Measurements from ENCODE around the gene CACNA1S. TPM values are rescaled to one million over a fixed set of nuclear protein-coding genes. Genes with fewer than 3 reads are reported as not detected.

CACNA1S gene
- total RNA-seq, 2 donors from 2014 or later: not detected

- intact Hi-C loops (cut with DNase I, micrococcal nuclease): no loop called here
- ATAC-seq: no peak
- DNase-seq: no peak
These were observed 8.1 kb downstream of the CACNA1S start for GRCh38 chr1:201104141-201104540.

- intact Hi-C loops (cut with DNase I, micrococcal nuclease): no loop called here
These were observed 8.6 kb downstream of the CACNA1S start for GRCh38 chr1:201103666-201104065.

GRCh38 chr1:201100169-201100930, 11.9 kb downstream of the CACNA1S start:
- no peak for ATAC-seq
- intact Hi-C loops (cut with DNase I, micrococcal nuclease): no loop called here
- DNase-seq: no peak

More at GRCh38 chr1:201103666-201104065, 8.6 kb downstream of the CACNA1S start:
- no peak for ATAC-seq
- DNase-seq: no peak

GRCh38 chr1:201098992-201099677, 13.1 kb downstream of the CACNA1S start:
- DNase-seq (no peak), ATAC-seq (no peak)
- intact Hi-C loops (cut with DNase I, micrococcal nuclease): no loop called here

GRCh38 chr1:201096977-201097856, 15.0 kb downstream of the CACNA1S start:
- DNase-seq (no peak), ATAC-seq (no peak)
- intact Hi-C loops (cut with DNase I, micrococcal nuclease): no loop called here

- intact Hi-C loops (cut with DNase I, micrococcal nuclease): no loop called here
- ATAC-seq: no peak
- DNase-seq: no peak
These were observed 16.2 kb downstream of the CACNA1S start for GRCh38 chr1:201096041-201096461.

GRCh38 chr1:201095581-201095980, 16.6 kb downstream of the CACNA1S start:
- DNase-seq (no peak), ATAC-seq (no peak)
- intact Hi-C loops (cut with DNase I, micrococcal nuclease): no loop called here

- intact Hi-C loops (cut with DNase I, micrococcal nuclease): no loop called here
- DNase-seq: no peak
- ATAC-seq: no peak
These were observed 17.4 kb downstream of the CACNA1S start for GRCh38 chr1:201094832-201095231.

GRCh38 chr1:201093962-201094361, 18.3 kb downstream of the CACNA1S start:
- intact Hi-C loops (cut with DNase I, micrococcal nuclease): no loop called here
- ATAC-seq (no peak), DNase-seq (no peak)

- no peak for ATAC-seq
- intact Hi-C loops (cut with DNase I, micrococcal nuclease): no loop called here
These were observed 18.7 kb downstream of the CACNA1S start for GRCh38 chr1:201093561-201093960.

GRCh38 chr1:201092738-201093137, 19.5 kb downstream of the CACNA1S start:
- no peak for DNase-seq
- intact Hi-C loops (cut with DNase I, micrococcal nuclease): no loop called here
- no peak for ATAC-seq

More at GRCh38 chr1:201093561-201093960, 18.7 kb downstream of the CACNA1S start:
- no peak for DNase-seq

- ATAC-seq (no peak), DNase-seq (no peak)
- intact Hi-C loops (cut with DNase I, micrococcal nuclease): no loop called here
These were observed 21.0 kb downstream of the CACNA1S start for GRCh38 chr1:201091256-201091655.

- no peak for DNase-seq
- intact Hi-C loops (cut with DNase I, micrococcal nuclease): no loop called here
- no peak for ATAC-seq
These were observed 21.7 kb downstream of the CACNA1S start for GRCh38 chr1:201090541-201090940.

- DNase-seq: no peak
- intact Hi-C loops (cut with DNase I, micrococcal nuclease): no loop called here
- no peak for ATAC-seq
These were observed 22.6 kb downstream of the CACNA1S start for GRCh38 chr1:201089596-201089995.

- no peak for DNase-seq
- intact Hi-C loops (cut with DNase I, micrococcal nuclease): no loop called here
- ATAC-seq: no peak
These were observed 23.2 kb downstream of the CACNA1S start for GRCh38 chr1:201088901-201089525.

- DNase-seq: no peak
- ATAC-seq: no peak
- intact Hi-C loops (cut with DNase I, micrococcal nuclease): no loop called here
These were observed 23.8 kb downstream of the CACNA1S start for GRCh38 chr1:201088395-201088794.

GRCh38 chr1:201085902-201086735, 26.1 kb downstream of the CACNA1S start:
- intact Hi-C loops (cut with DNase I, micrococcal nuclease): no loop called here
- DNase-seq (peak; percentile 40 to 80), ATAC-seq (peak; percentile 98)

- ATAC-seq (no peak), DNase-seq (no peak)
- intact Hi-C loops (cut with DNase I, micrococcal nuclease): no loop called here
These were observed 27.9 kb downstream of the CACNA1S start for GRCh38 chr1:201084295-201084694.

Measured in left colon (tissue), 2 donors.